ENCODE data around the gene ELF2. TPM values are rescaled to one million over a fixed set of nuclear protein-coding genes. Genes with fewer than 3 reads are reported as not detected.
A peak's percentile ranks its signal among the peaks of the same experiment; 100 is the strongest.

ELF2 gene
- polyA plus RNA-seq, 3 donors: 14.0 to 34.3 (median 18.9) TPM

DNA sequence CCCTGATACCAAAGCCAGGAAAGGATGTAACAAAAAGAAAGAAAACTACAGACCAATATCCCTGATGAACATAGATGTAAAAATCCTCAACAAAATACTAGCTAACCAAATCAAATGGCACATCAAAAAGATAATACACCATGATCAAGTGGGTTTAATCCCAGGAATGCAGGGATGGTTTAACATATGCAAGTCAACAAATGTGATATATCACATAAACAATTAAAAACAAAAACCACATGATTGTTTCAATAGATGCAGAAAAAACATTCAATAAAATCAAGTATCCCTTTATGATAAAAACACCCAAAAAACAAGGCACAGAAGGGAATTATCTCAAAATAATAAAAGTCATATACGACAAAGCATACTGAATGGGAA is 31.5 kb downstream of the ELF2 start:
- H3K36me3 Mint-ChIP-seq: peaks cover 6 to 14% of the 10 kb centered on the region in 2 donors
- H3K4me2 ChIP-seq (replicated peaks; ENCODE audit: extremely low read depth, low read length, poor library complexity, severe bottlenecking): no peak overlapping the region
- no peak for TF ChIP-seq CTCF (IDR thresholded peaks at IDR 0.05)
- H3K27me3 ChIP-seq (ENCODE audit: control insufficient read depth in 2 of 2, insufficient read depth in 2 of 2, low read length in 2 of 2): no peaks in the 10 kb centered on the region
- H3K79me2 ChIP-seq (ENCODE audit: insufficient read depth, low read length): peaks cover 100% of the 10 kb centered on the region
- H3K9ac ChIP-seq (ENCODE audit: insufficient read depth, low read length, poor library complexity, severe bottlenecking): no peak overlapping the region
- no peak overlapping the region for H2AFZ ChIP-seq (ENCODE audit: insufficient read depth, low read depth, low read length, poor library complexity, severe bottlenecking)
- no peaks in the 10 kb centered on the region for H3K36me3 ChIP-seq (replicated peaks in 1 of 2; ENCODE audit: control insufficient read depth in 1 of 2, insufficient read depth in 2 of 2, low read length in 2 of 2)
- H3K9me3 ChIP-seq (replicated peaks in 1 of 2; ENCODE audit: control insufficient read depth in 1 of 2, insufficient read depth in 1 of 2, low read length in 2 of 2): no peaks in the 10 kb centered on the region
- H3K4me1 Mint-ChIP-seq: peaks cover 56% of the 10 kb centered on the region
- peaks cover 0 to 9% (median 5%) of the 10 kb centered on the region in 7 donors for H3K9me3 Mint-ChIP-seq
- no peak overlapping the region for H3K4me3 Mint-ChIP-seq
- intact Hi-C loops (cut with micrococcal nuclease): no loop called here
- no CpG with 5 or more reads among the region's 1 CpG for WGBS (ENCODE audit: insufficient coverage)
- peak overlapping the region in 1 of 2 donors; percentile 55 for H3K27ac ChIP-seq (ENCODE audit: low read depth in 1 of 2, low read length in 2 of 2)
- peaks cover 21 to 34% of the 10 kb centered on the region in 2 donors for H3K4me1 ChIP-seq (ENCODE audit: control insufficient read depth in 1 of 2, insufficient read depth in 2 of 2, low read length in 2 of 2)
- no peak for DNase-seq
- peaks cover 99% of the 10 kb centered on the region for H4K20me1 ChIP-seq (ENCODE audit: insufficient read depth, low read length)
- peak overlapping the region in 2 of 7 donors; percentile 30 to 54 for H3K27ac Mint-ChIP-seq
- H3K27me3 Mint-ChIP-seq (ENCODE audit: low read depth in 3 of 3): peaks cover 0 to 1% (median 0%) of the 10 kb centered on the region in 3 donors
- H3K4me3 ChIP-seq (replicated peaks in 1 of 3; ENCODE audit: low read depth in 2 of 3, low read length in 3 of 3): no peak overlapping the region

- Histone ChIP-seq H3K27me3 (ENCODE audit: control insufficient read depth in 2 of 2, insufficient read depth in 2 of 2, low read length in 2 of 2) (no peaks in the 10 kb centered on the region), H3K9ac (ENCODE audit: insufficient read depth, low read length, poor library complexity, severe bottlenecking) (peak overlapping the region; percentile 9), H3K4me3 (replicated peaks in 1 of 3; ENCODE audit: low read depth in 2 of 3, low read length in 3 of 3) (peak overlapping the region in 1 of 3 experiments; percentile 27), H3K4me1 (ENCODE audit: control insufficient read depth in 1 of 2, insufficient read depth in 2 of 2, low read length in 2 of 2) (peaks cover 21 to 34% of the 10 kb centered on the region in 2 donors), H3K79me2 (ENCODE audit: insufficient read depth, low read length) (peaks cover 100% of the 10 kb centered on the region), H2AFZ (ENCODE audit: insufficient read depth, low read depth, low read length, poor library complexity, severe bottlenecking) (no peak overlapping the region), H4K20me1 (ENCODE audit: insufficient read depth, low read length) (peaks cover 99% of the 10 kb centered on the region), H3K36me3 (replicated peaks in 1 of 2; ENCODE audit: control insufficient read depth in 1 of 2, insufficient read depth in 2 of 2, low read length in 2 of 2) (no peaks in the 10 kb centered on the region), H3K27ac (ENCODE audit: low read depth in 1 of 2, low read length in 2 of 2) (peak overlapping the region; percentile 8 to 55), H3K9me3 (replicated peaks in 1 of 2; ENCODE audit: control insufficient read depth in 1 of 2, insufficient read depth in 1 of 2, low read length in 2 of 2) (no peaks in the 10 kb centered on the region), H3K4me2 (replicated peaks; ENCODE audit: extremely low read depth, low read length, poor library complexity, severe bottlenecking) (peak overlapping the region; percentile 44)
- 91% methylated on average over 3 of the region's 3 CpGs for WGBS (ENCODE audit: insufficient coverage)
- no peak for TF ChIP-seq CTCF (IDR thresholded peaks at IDR 0.05)
- intact Hi-C loops (cut with micrococcal nuclease): no loop called here
- Mint-ChIP-seq H3K4me3 (peak overlapping the region in 1 of 2 donors; percentile 28), H3K36me3 (peaks cover 6 to 14% of the 10 kb centered on the region in 2 donors), H3K4me1 (peaks cover 60% of the 10 kb centered on the region), H3K27me3 (ENCODE audit: low read depth in 3 of 3) (peaks cover 0 to 1% (median 0%) of the 10 kb centered on the region in 3 donors), H3K9me3 (peaks cover 0 to 9% (median 5%) of the 10 kb centered on the region in 7 donors), H3K27ac (peak overlapping the region; percentile 43 to 79 (median 55))
- DNase-seq: no peak
Observed at GRCh38 chr4:139144911-139145551, 32.0 kb downstream of the ELF2 start.
